Fibroblast of lung (primary cell): ENCODE measurements around the gene NEXN. TPM values are rescaled to one million over a fixed set of nuclear protein-coding genes. Genes with fewer than 3 reads are reported as not detected.

ENCODE experiments used
- DNase-seq, 2 donors: peaks; one replicate each; pipeline versions ENCODE4 v3.0.0 to v3.0.0-alpha.2; 2010; ENCODE audit warnings: low read depth in 2 of 2
- H2AFZ ChIP-seq: 2 replicates; pipeline ENCODE4 v1.5.1; 2012; ENCODE audit warnings: low read length, control low read depth, inconsistent platforms
- H3K27ac ChIP-seq: 2 replicates; pipeline ENCODE4 v1.5.1; 2011; ENCODE audit warnings: low read length, control low read depth; ENCODE audit not compliant: insufficient read depth
- H3K27me3 ChIP-seq: 2 replicates; pipeline ENCODE4 v1.5.1; 2011; ENCODE audit warnings: mild to moderate bottlenecking, low read length; ENCODE audit not compliant: control insufficient read depth, insufficient read depth
- H3K36me3 ChIP-seq: 2 replicates; pipeline ENCODE4 v1.5.1; 2011; ENCODE audit warnings: low read length; ENCODE audit not compliant: control insufficient read depth, insufficient read depth
- H3K4me1 ChIP-seq: 2 replicates; pipeline ENCODE4 v1.5.1; 2011; ENCODE audit warnings: low read length; ENCODE audit not compliant: control insufficient read depth, insufficient read depth; ENCODE audit errors: extremely low read depth
- H3K4me2 ChIP-seq: 2 replicates; pipeline ENCODE4 v1.5.1; 2011; ENCODE audit warnings: low read length, control low read depth; ENCODE audit not compliant: insufficient read depth; ENCODE audit errors: extremely low read depth
- H3K4me3 ChIP-seq, 4 experiments: fragments of 200-600 bp in 1 of 4; sonication (generic) in 1 of 4; replicated peaks in 1 of 4; 2 replicates each; pipeline ENCODE4 v1.5.1; 2011 to 2016; ENCODE audit warnings: low read length in 4 of 4, low read depth in 3 of 4, mild to moderate bottlenecking in 3 of 4, control low read depth in 2 of 4, inconsistent platforms in 1 of 4, mixed read lengths in 1 of 4; ENCODE audit not compliant: insufficient read depth in 1 of 4; ENCODE audit errors: control extremely low read depth in 1 of 4
- H3K79me2 ChIP-seq: 2 replicates; pipeline ENCODE4 v1.5.1; 2012; ENCODE audit warnings: mild to moderate bottlenecking, low read length, inconsistent platforms; ENCODE audit not compliant: control insufficient read depth, insufficient read depth
- H3K9ac ChIP-seq: 2 replicates; pipeline ENCODE4 v1.5.1; 2011; ENCODE audit warnings: mild to moderate bottlenecking, low read length, control low read depth; ENCODE audit not compliant: insufficient read depth
- H3K9me3 ChIP-seq: 2 replicates; pipeline ENCODE4 v1.5.1; 2012; ENCODE audit warnings: low read depth, low read length; ENCODE audit not compliant: control insufficient read depth, insufficient read depth
- H4K20me1 ChIP-seq: 2 replicates; pipeline ENCODE4 v1.5.1; 2011; ENCODE audit warnings: low read length; ENCODE audit not compliant: control insufficient read depth, insufficient read depth; ENCODE audit errors: extremely low read depth
- EZH2 ChIP-seq: IDR thresholded peaks from 2 replicates; pipeline ENCODE4 v1.5.1; 2012; ENCODE audit warnings: low read length, control low read depth, mild to moderate bottlenecking; ENCODE audit errors: missing control alignments
- polyA plus RNA-seq, 2 donors: library from polyadenylated mRNA; depleted of rRNA in 1 of 2; stranded (reverse) in 1 of 2; unstranded in 1 of 2; fragments of >200 nt; gene quantifications; 2 replicates each; pipeline ENCODE4 v1.2.1, GENCODE V29; 2011 to 2012; ENCODE audit warnings: missing spikeins in 1 of 2
- total RNA-seq: library from RNA; depleted of rRNA; stranded (reverse); fragments of >200 nt; gene quantifications from 2 replicates; pipeline ENCODE4 v1.2.1, GENCODE V29; 2014
- TF ChIP-seq, protein P1 (sequence below), 2 donors: IDR thresholded peaks in 1 of 2; conservative IDR thresholded peaks in 1 of 2; 1 replicate in 1 of 2; 2 replicates in 1 of 2; pipeline ENCODE4 v1.5.1; 2011 to 2012; ENCODE audit warnings: low read length in 2 of 2, control low read depth in 1 of 2, inconsistent platforms in 1 of 2, low read depth in 1 of 2, mild to moderate bottlenecking in 1 of 2

NEXN gene
- total and polyA plus RNA-seq, 2 donors (not counting 1 experiment from before 2014, with no cell fraction given) = 24.4 to 49.0 TPM

DNA sequence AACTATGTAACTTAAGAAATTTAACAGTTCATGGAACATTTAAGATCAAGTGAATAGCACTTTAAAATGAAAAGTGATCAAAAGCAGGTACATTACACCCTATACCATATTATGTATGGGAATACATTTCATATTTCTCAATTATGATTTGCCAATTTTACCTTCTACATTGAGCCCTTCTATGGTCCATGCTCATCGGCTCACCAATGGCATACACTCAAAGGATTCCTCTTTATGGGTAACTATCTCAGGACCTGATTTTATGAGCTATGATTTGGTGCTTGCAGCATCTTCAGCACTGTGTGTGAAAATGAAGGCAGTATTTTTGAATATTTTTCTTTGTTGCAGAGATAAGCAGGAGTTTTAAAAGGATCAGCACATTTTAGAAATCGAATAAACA is 56.9 kb downstream of the NEXN start:
- DNase-seq = no peak
- no peaks in the 10 kb centered on the region for H3K9me3 ChIP-seq
- no peak overlapping the region for H3K27ac ChIP-seq
- no peak overlapping the region for H2AFZ ChIP-seq
- H3K36me3 ChIP-seq = peaks cover 15% of the 10 kb centered on the region
- no peak overlapping the region for H3K4me3 ChIP-seq
- H3K79me2 ChIP-seq = peaks cover 11% of the 10 kb centered on the region
- H3K9ac ChIP-seq = no peak overlapping the region
- H3K4me2 ChIP-seq = no peak overlapping the region
- no peak for TF ChIP-seq EZH2
- TF ChIP-seq, protein P1, sequence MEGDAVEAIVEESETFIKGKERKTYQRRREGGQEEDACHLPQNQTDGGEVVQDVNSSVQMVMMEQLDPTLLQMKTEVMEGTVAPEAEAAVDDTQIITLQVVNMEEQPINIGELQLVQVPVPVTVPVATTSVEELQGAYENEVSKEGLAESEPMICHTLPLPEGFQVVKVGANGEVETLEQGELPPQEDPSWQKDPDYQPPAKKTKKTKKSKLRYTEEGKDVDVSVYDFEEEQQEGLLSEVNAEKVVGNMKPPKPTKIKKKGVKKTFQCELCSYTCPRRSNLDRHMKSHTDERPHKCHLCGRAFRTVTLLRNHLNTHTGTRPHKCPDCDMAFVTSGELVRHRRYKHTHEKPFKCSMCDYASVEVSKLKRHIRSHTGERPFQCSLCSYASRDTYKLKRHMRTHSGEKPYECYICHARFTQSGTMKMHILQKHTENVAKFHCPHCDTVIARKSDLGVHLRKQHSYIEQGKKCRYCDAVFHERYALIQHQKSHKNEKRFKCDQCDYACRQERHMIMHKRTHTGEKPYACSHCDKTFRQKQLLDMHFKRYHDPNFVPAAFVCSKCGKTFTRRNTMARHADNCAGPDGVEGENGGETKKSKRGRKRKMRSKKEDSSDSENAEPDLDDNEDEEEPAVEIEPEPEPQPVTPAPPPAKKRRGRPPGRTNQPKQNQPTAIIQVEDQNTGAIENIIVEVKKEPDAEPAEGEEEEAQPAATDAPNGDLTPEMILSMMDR (conservative IDR thresholded peaks at IDR 0.05 in 1 of 2, IDR thresholded peaks at IDR 0.05 in 1 of 2; ENCODE audit: low read depth in 1 of 2, low read length in 2 of 2) = no peak
- no peaks in the 10 kb centered on the region for H3K4me1 ChIP-seq
- H4K20me1 ChIP-seq = no peaks in the 10 kb centered on the region
- no peaks in the 10 kb centered on the region for H3K27me3 ChIP-seq

DNA sequence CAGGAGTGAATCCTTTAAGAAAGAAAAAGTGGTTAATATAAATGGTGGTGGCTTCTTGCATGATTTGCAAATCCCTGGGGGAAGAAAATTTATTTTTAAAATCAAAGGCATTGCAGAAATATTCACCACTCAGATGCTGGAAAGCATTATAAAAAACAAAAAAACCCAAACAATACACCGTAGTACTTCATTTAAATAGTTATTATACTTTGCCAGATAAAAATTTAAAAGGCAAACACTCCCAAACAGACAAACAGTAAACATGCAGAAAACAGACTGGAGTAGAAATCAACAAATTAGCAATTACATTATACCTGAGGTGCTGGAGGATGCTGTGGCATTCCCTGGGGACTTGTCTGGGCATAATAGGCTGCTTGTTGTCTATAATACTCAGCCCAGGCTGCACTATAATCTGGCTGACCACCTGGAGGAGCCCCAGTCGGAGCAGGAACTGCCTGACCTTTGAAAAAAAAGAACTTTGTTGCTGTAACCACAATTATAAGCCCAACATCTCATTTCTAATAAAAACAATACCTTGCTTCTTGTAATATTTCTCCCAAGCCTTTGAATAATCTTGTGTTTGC is 60.5 kb downstream of the NEXN start:
- Histone ChIP-seq H3K79me2 (peaks cover 20% of the 10 kb centered on the region), H3K36me3 (peaks cover 15% of the 10 kb centered on the region)

DNA sequence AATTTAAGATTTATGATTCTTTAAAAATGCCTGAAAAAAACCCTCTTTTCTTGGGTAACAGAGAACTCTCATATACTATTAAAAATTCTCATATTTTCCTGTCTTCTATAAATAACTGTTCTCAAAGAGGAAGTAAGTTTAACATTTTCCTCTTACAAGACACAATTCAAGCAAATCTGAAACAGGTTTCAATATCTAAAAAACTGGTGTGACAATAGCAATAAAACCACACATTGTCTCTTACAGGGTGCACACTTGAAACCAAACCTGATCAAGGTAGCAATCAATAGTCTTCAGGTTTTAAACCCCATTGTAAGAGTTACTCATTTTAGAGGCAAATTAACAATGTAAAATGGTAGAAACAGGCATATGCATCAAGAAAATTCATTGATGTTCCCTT is 62.4 kb downstream of the NEXN start:
- Histone ChIP-seq H3K9ac (no peak overlapping the region), H3K4me1 (no peaks in the 10 kb centered on the region), H3K27me3 (no peaks in the 10 kb centered on the region), H3K4me3 (no peak overlapping the region), H3K9me3 (no peaks in the 10 kb centered on the region), H4K20me1 (no peaks in the 10 kb centered on the region), H3K79me2 (peaks cover 23% of the 10 kb centered on the region), H3K4me2 (no peak overlapping the region), H2AFZ (no peak overlapping the region), H3K36me3 (peaks cover 12% of the 10 kb centered on the region), H3K27ac (no peak overlapping the region)
- TF ChIP-seq EZH2 = no peak
- TF ChIP-seq, protein P1 (conservative IDR thresholded peaks at IDR 0.05 in 1 of 2, IDR thresholded peaks at IDR 0.05 in 1 of 2; ENCODE audit: low read depth in 1 of 2, low read length in 2 of 2) = no peak
- no peak for DNase-seq

More for the DNA sequence above, 60.5 kb downstream of the NEXN start:
- Histone ChIP-seq H3K4me3 (peak overlapping the region in 1 of 4 experiments; percentile 21), H3K9me3 (no peaks in the 10 kb centered on the region), H3K27me3 (no peaks in the 10 kb centered on the region), H4K20me1 (no peaks in the 10 kb centered on the region), H2AFZ (no peak overlapping the region), H3K9ac (no peak overlapping the region), H3K4me1 (no peaks in the 10 kb centered on the region), H3K27ac (no peak overlapping the region), H3K4me2 (no peak overlapping the region)
- TF ChIP-seq, protein P1 (conservative IDR thresholded peaks at IDR 0.05 in 1 of 2, IDR thresholded peaks at IDR 0.05 in 1 of 2; ENCODE audit: low read depth in 1 of 2, low read length in 2 of 2) = peak; percentile 32 to 46
- no peak for TF ChIP-seq EZH2
- DNase-seq = peak; percentile 49 to 57
